Caco-2 (cell line): ENCODE data around the gene COP1. TPM values are rescaled to one million over a fixed set of nuclear protein-coding genes. Genes with fewer than 3 reads are reported as not detected.

Source experiments
- BruUV-seq: library from RNA; stranded (reverse); fragments of 400-500 nt; replicated peaks from 2 replicates; lab custom pipeline; 2021; lab: Mats Ljungman, UMichigan
- CTCF ChIA-PET: fragments of 300-600 bp; sonication (Branson Sonifier 250); formaldehyde crosslinking; loops from one replicate; lab custom pipeline; 2022; ENCODE audit warnings: antibody characterized with exemption; lab: Charles Lee
- POLR2A ChIA-PET: fragments of 300-600 bp; sonication (Branson Sonifier 250); formaldehyde crosslinking; loops from one replicate; lab custom pipeline; 2022; ENCODE audit warnings: antibody characterized with exemption; lab: Charles Lee
- DNase-seq, 2 experiments: peaks; one replicate each; pipeline versions ENCODE4 v3.0.0 to v3.0.0-alpha.2; 2020 to 2022
- H3K27me3 ChIP-seq: replicated peaks from 2 replicates; pipeline ENCODE4 v1.6.0; 2011; ENCODE audit warnings: low read length; ENCODE audit not compliant: control insufficient read depth, insufficient read depth
- H3K36me3 ChIP-seq: 2 replicates; pipeline ENCODE4 v1.5.1; 2011; ENCODE audit warnings: low read length; ENCODE audit not compliant: control insufficient read depth, insufficient read depth
- H3K4me1 ChIP-seq: fragments of 250-450 bp; sonication (Bioruptor Pico); 2 replicates; pipeline ENCODE4 v1.5.1; 2020; ENCODE audit warnings: mild to moderate bottlenecking
- H3K4me3 ChIP-seq: 2 replicates; pipeline ENCODE4 v1.5.1; 2011; ENCODE audit warnings: low read depth, mild to moderate bottlenecking, control low read depth, low read length
- H3K9me3 ChIP-seq: fragments of 250-450 bp; sonication (Bioruptor Pico); 2 replicates; pipeline ENCODE4 v1.5.1; 2020; ENCODE audit warnings: mild to moderate bottlenecking, moderate library complexity
- H3K27ac Mint-ChIP-seq: one replicate; pipeline ENCODE4 v1.8.0; 2022; ENCODE audit warnings: mixed read lengths; ENCODE audit not compliant: unreplicated experiment
- H3K27me3 Mint-ChIP-seq: one replicate; pipeline ENCODE4 v1.8.0; 2022; ENCODE audit warnings: mixed read lengths; ENCODE audit not compliant: insufficient read depth, unreplicated experiment
- H3K36me3 Mint-ChIP-seq: one replicate; pipeline ENCODE4 v1.8.0; 2022; ENCODE audit warnings: mild to moderate bottlenecking, mixed read lengths; ENCODE audit not compliant: insufficient read depth, unreplicated experiment
- H3K4me1 Mint-ChIP-seq: one replicate; pipeline ENCODE4 v1.8.0; 2022; ENCODE audit warnings: low read depth, mixed read lengths; ENCODE audit not compliant: unreplicated experiment
- H3K4me3 Mint-ChIP-seq: one replicate; pipeline ENCODE4 v1.8.0; 2022; ENCODE audit warnings: mild to moderate bottlenecking, moderate library complexity, mixed read lengths; ENCODE audit not compliant: unreplicated experiment
- H3K9me3 Mint-ChIP-seq: one replicate; pipeline ENCODE4 v1.8.0; 2022; ENCODE audit warnings: mixed read lengths; ENCODE audit not compliant: unreplicated experiment
- intact Hi-C: fragments of 100-400 bp; cut with micrococcal nuclease; formaldehyde crosslinking; loops from one replicate; pipeline ENCODE4 v1.10.0; 2022; ENCODE audit not compliant: unreplicated experiment
- total RNA-seq: library from RNA; stranded (reverse); gene quantifications from 2 replicates; pipeline ENCODE4 v1.2.3, GENCODE V29; 2022
- TF ChIP-seq, protein P1 (sequence below), 2 experiments: fragments of 200-600 bp in 1 of 2; IDR thresholded peaks; 1 replicate in 1 of 2; 2 replicates in 1 of 2; pipeline versions ENCODE4 v1.5.1 to v1.8.0; 2011 to 2022; ENCODE audit warnings: antibody characterized with exemption in 1 of 2, control low read depth in 1 of 2, inconsistent platforms in 1 of 2, low read depth in 1 of 2, low read length in 1 of 2, mild to moderate bottlenecking in 1 of 2, moderate library complexity in 1 of 2; ENCODE audit not compliant: insufficient read depth in 1 of 2, severe bottlenecking in 1 of 2, unreplicated experiment in 1 of 2

The COP1 gene
- total RNA-seq, 1 experiment from 2014 or later, result 46.9 TPM

DNA sequence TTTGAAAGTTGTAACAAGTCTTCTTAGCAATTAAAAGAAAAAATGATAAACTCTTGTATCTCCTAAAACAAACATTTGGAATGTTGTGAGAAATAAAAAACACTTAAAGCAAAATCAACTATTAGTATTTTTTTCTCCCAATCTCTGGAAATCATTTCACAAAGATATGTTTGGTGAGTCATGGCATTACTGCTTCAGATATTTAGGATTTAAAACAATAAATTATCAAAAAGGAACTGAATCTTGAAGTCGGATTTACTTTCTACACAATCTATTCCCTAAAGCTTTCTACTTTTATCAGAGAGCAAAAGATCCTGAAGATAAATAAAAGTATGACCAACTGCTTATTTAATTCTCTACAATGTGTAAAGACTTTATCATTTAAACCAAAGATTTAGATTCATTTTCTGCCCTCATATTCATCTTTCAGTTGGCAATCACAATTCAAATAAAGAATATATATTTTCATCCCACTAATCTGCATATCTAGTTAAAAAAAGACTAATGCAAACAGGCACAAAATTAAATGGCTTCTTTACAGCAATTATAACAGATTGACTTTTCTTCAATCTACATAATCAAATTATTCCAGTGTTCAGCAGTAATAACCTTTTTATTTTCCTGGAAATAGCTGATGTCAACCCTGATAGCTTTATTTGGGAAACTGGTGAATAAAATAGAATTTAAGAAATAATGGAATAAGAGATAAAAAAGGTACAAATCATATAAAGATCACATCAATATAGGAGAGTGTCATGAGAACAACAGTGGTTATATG lies 230.0 kb downstream of the COP1 start:
- POLR2A ChIA-PET, result no interaction called here
- Histone ChIP-seq H3K27me3 (no peaks in the 10 kb centered on the region), H3K36me3 (no peaks in the 10 kb centered on the region), H3K4me3 (no peak overlapping the region), H3K4me1 (peaks cover 5% of the 10 kb centered on the region; the same call in 1 of the 2 replicates), H3K9me3 (no peaks in the 10 kb centered on the region; the same call in 1 of the 2 replicates)
- H3K36me3 Mint-ChIP-seq, result peaks cover 16% of the 10 kb centered on the region
- peaks cover 14% of the 10 kb centered on the region for H3K9me3 Mint-ChIP-seq
- DNase-seq, result no peak
- no peak overlapping the region for H3K27ac Mint-ChIP-seq
- no peak overlapping the region for H3K4me3 Mint-ChIP-seq
- BruUV-seq, result no TSS peak
- TF ChIP-seq, protein P1, sequence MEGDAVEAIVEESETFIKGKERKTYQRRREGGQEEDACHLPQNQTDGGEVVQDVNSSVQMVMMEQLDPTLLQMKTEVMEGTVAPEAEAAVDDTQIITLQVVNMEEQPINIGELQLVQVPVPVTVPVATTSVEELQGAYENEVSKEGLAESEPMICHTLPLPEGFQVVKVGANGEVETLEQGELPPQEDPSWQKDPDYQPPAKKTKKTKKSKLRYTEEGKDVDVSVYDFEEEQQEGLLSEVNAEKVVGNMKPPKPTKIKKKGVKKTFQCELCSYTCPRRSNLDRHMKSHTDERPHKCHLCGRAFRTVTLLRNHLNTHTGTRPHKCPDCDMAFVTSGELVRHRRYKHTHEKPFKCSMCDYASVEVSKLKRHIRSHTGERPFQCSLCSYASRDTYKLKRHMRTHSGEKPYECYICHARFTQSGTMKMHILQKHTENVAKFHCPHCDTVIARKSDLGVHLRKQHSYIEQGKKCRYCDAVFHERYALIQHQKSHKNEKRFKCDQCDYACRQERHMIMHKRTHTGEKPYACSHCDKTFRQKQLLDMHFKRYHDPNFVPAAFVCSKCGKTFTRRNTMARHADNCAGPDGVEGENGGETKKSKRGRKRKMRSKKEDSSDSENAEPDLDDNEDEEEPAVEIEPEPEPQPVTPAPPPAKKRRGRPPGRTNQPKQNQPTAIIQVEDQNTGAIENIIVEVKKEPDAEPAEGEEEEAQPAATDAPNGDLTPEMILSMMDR (IDR thresholded peaks at IDR 0.05; ENCODE audit: insufficient read depth in 1 of 2, low read depth in 1 of 2, low read length in 1 of 2, severe bottlenecking in 1 of 2, unreplicated experiment in 1 of 2), result no peak
- CTCF ChIA-PET, result no interaction called here
- no peaks in the 10 kb centered on the region for H3K27me3 Mint-ChIP-seq
- H3K4me1 Mint-ChIP-seq, result peaks cover 7% of the 10 kb centered on the region
- intact Hi-C loops, result no loop called here

DNA sequence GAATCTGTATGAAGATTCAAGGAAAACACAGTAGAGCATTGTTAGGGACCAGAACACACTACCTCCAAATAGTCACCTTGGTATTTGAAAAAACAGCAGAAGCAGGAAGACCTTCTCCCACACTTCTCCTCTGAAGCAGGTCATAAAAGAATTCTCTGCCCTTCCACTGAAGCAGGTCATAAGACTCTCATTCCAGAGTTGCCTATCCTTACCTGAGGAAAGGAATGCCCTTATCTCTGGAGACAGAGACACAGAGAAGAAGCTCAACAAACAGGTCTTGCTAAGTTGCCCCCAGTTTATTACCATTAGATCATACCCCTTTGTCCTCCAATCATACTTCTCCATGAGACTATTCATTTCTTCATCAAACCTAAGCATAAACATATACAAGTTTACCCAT lies 237.9 kb downstream of the COP1 start:
- Mint-ChIP-seq H3K4me3 (no peak overlapping the region), H3K9me3 (no peaks in the 10 kb centered on the region), H3K4me1 (no peaks in the 10 kb centered on the region), H3K36me3 (peaks cover 29% of the 10 kb centered on the region), H3K27ac (no peak overlapping the region), H3K27me3 (no peaks in the 10 kb centered on the region)
- ChIA-PET POLR2A (no interaction called here), CTCF (interaction anchor here (0.6 kb wide), 1 partner anchor 35 kb away, joined by 7 read pairs; no protein-coding TSS in a partner anchor)
- BruUV-seq, result no TSS peak
- TF ChIP-seq, protein P1 (IDR thresholded peaks at IDR 0.05; ENCODE audit: insufficient read depth in 1 of 2, low read depth in 1 of 2, low read length in 1 of 2, severe bottlenecking in 1 of 2, unreplicated experiment in 1 of 2), result no peak
- H3K36me3 ChIP-seq, result no peaks in the 10 kb centered on the region
- H3K9me3 ChIP-seq, result no peaks in the 10 kb centered on the region
- peak; percentile 47 to 54 for DNase-seq
- intact Hi-C loops, result loop anchor here (1.0 to 5.0 kb wide), 2 partner anchors 89 to 103 kb away; no protein-coding TSS in a partner anchor
- H3K4me3 ChIP-seq, result no peak overlapping the region
- peaks cover 31% of the 10 kb centered on the region for H3K4me1 ChIP-seq
- H3K27me3 ChIP-seq, result no peaks in the 10 kb centered on the region

DNA sequence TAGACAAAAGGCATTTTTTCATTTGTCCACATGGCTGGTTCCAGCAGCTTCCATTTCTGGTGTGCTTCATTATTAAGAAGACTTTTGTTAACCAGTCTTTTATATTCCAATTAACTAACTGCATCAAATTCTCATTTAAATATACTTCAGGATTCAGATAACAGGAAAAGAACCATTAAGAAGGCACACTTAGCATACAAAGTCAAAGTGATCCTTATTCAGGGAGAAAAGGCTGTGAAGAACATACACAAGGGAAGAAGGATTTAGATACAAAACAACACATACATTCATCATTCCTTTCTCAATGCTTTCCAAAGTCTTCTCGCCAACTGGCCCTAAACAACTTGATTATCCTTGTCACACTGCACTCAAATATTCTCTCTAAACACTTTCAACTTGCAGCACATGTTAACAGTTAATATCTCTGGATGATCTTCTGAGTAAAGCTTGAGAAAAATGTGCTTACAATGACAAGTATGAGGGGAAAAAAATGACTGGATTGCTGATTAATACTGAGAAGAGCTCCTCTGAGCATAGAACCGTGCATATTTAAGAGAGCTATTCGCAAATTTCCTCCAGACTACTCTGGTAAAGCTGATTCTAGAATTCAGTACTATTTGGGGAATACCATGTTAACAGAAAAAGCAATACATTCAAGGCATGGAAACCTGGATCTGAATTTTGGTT lies 238.5 kb downstream of the COP1 start:
- no peaks in the 10 kb centered on the region for H3K27me3 Mint-ChIP-seq
- ChIA-PET POLR2A (no interaction called here), CTCF (interaction anchor here (0.6 kb wide), 1 partner anchor 34 kb away, joined by 7 read pairs; no protein-coding TSS in a partner anchor)
- Histone ChIP-seq H3K9me3 (no peaks in the 10 kb centered on the region), H3K36me3 (no peaks in the 10 kb centered on the region), H3K4me3 (no peak overlapping the region), H3K4me1 (peaks cover 31% of the 10 kb centered on the region), H3K27me3 (no peaks in the 10 kb centered on the region)
- no peaks in the 10 kb centered on the region for H3K4me1 Mint-ChIP-seq
- TF ChIP-seq, protein P1 (IDR thresholded peaks at IDR 0.05; ENCODE audit: insufficient read depth in 1 of 2, low read depth in 1 of 2, low read length in 1 of 2, severe bottlenecking in 1 of 2, unreplicated experiment in 1 of 2), result no peak
- DNase-seq, result no peak
- H3K9me3 Mint-ChIP-seq, result no peaks in the 10 kb centered on the region
- BruUV-seq, result no TSS peak
- H3K4me3 Mint-ChIP-seq, result no peak overlapping the region
- peaks cover 29% of the 10 kb centered on the region for H3K36me3 Mint-ChIP-seq
- intact Hi-C loops, result loop anchor here (1.0 to 5.0 kb wide), 2 partner anchors 90 to 104 kb away; no protein-coding TSS in a partner anchor
- no peak overlapping the region for H3K27ac Mint-ChIP-seq
